ENCODE measurements around the gene NR2F1-AS1. TPM values are rescaled to one million over a fixed set of nuclear protein-coding genes. Genes with fewer than 3 reads are reported as not detected.

The NR2F1-AS1 gene
- total and polyA plus RNA-seq, 2 of the 4 experiments (the other 2 are of a cell fraction) = 12.5 to 12.8 TPM

DNA sequence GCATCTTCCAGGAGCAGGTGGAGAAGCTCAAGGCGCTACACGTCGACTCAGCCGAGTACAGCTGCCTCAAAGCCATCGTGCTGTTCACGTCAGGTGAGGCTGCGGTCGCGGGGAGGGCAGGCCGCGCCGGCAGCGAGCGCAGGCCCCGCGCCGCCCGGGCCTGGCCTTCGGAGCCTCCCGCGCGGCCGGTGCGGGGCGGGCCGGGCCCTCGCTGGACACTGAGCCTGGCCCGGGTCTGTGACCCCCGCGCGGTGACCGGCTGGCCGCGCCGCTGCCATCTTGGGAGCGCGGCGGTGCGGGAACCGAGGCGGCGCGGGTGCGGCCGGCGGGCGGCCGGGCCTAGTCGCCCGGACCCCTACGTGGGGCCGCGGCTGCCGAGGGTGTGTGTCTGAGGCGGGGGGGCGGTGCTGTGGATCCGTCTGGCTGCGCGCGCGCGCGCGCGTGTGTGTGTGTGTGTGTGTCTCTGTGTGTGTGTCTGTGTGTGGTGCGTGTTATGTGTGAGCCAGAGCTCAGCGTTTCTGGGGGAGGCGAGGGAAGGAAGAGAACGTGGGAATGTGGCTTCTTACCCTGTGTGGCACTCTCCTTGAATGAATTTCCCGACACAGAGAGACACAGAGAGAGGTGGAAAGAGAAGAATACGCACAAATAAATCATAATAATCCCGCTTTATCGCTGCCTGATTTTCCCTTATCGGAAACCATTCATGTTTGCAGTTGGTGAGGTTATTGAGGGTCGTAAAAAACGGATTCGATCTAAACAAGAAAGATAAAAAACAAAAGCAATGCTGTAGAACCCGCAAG is 7.5 kb upstream of the NR2F1-AS1 start (continued):
- TF ChIP-seq, protein P1, sequence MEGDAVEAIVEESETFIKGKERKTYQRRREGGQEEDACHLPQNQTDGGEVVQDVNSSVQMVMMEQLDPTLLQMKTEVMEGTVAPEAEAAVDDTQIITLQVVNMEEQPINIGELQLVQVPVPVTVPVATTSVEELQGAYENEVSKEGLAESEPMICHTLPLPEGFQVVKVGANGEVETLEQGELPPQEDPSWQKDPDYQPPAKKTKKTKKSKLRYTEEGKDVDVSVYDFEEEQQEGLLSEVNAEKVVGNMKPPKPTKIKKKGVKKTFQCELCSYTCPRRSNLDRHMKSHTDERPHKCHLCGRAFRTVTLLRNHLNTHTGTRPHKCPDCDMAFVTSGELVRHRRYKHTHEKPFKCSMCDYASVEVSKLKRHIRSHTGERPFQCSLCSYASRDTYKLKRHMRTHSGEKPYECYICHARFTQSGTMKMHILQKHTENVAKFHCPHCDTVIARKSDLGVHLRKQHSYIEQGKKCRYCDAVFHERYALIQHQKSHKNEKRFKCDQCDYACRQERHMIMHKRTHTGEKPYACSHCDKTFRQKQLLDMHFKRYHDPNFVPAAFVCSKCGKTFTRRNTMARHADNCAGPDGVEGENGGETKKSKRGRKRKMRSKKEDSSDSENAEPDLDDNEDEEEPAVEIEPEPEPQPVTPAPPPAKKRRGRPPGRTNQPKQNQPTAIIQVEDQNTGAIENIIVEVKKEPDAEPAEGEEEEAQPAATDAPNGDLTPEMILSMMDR (conservative IDR thresholded peaks at IDR 0.05; ENCODE audit: low read depth, low read length) = no peak
- no peak for TF ChIP-seq CHD1 (IDR thresholded peaks at IDR 0.05; ENCODE audit: low read depth, low read length)
- TF ChIP-seq RCOR1 (IDR thresholded peaks at IDR 0.05; ENCODE audit: insufficient replicate concordance, low read length) = no peak
- TF ChIP-seq SMC3 (IDR thresholded peaks at IDR 0.05; ENCODE audit: low read depth, low read length) = no peak
- no peak for TF ChIP-seq MAFK (IDR thresholded peaks at IDR 0.05; ENCODE audit: low read depth, low read length)
- TF ChIP-seq RAD21 (IDR thresholded peaks at IDR 0.05; ENCODE audit: low read length) = no peak
- TF ChIP-seq FOS (IDR thresholded peaks at IDR 0.05; ENCODE audit: low read depth, low read length) = no peak

All from IMR-90 (cell line).